ENCODE results near the gene NSL1.
"Not testable (repeated sequence)": the region's sequence is repeated elsewhere in the genome, so short reads cannot be mapped to it uniquely, and the experiment has no call there.

NSL1 gene

DNA sequence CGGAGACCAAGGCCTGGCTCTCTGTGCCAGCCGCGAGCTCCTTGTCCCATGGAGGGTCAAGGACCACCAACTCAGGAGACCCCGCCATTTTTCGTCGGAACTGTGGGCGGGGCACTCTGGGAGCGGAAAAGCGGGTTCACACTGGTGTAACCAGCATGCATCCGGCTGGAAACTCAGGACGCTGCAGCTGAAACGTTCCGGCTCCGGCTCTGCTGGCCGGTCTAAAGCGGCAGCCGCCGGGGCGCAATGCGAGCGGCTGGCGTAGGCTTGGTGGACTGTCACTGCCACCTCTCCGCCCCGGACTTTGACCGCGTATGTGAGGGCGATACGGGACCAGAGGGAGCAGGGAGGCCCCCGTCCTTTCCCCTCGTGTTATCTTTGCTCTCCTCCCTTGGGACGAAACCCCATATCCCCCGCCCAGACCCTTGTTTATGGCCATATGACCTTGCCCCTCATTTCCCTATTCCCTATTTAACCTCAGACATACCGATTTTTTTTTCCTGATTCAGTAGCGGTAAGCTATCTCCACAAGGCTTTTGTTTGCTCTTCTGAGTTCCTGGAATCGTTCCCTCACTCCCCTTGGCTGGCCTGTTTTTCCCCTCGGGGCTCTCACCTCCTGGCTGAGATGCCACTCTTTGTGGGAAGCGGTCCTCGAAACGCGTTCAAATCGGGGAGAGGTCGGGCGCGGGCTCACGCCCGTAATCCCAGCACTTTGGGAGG, at the start of gene NSL1, which contains the start of gene TATDN3:
Gene NSL1, minus strand, starts transcription at position 102 of the 720 bp plus-strand sequence. Its CDS starts 14 bp downstream, at position 88.
Gene TATDN3, plus strand, starts transcription at position 219 of the 720 bp plus-strand sequence. Its CDS starts 28 bp downstream, at position 247.
- DNase-seq (ENCODE audit: low read depth): peak; percentile 91

- DNase-seq (ENCODE audit: low read depth): no peak
Observed at GRCh38 chr1:212838145-212838544, 46.6 kb upstream of the NSL1 start.

- DNase-seq (ENCODE audit: low read depth): not testable (repeated sequence)
Observed at GRCh38 chr1:212833211-212834207, 41.9 kb upstream of the NSL1 start.

GRCh38 chr1:212828395-212828794, 36.8 kb upstream of the NSL1 start:
- DNase-seq (ENCODE audit: low read depth): no peak

GRCh38 chr1:212827831-212828278, 36.3 kb upstream of the NSL1 start:
- DNase-seq (ENCODE audit: low read depth): no peak

DNA sequence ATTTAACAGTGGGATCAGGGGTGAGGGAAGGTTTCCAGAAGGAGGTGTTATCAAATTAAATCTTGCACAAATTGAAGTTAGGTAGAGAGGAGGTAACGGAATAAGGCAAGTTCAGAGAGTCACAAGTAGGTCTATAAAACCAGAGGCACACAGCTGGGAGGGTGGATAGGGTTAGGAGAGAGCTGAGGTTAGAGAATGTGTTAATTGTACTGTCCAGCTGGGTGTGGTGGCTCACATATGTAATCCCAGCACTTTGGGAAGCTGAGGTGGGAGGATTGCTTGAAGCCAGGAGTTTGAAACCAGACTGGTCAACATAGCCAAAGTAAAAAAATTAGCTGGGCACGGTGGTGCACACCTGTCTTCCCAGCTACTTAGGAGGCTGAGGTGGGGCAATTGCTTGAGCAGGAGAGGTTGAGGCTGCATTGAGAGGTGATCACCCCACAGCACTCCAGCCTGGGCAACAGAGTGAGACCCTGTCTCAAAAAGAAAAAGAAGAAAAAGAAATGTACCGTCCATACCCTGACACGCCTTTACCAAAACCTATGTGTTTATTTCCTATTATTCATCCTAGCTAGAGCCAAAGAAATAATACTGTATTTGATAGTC, 35.7 kb upstream of the NSL1 start:
- DNase-seq (ENCODE audit: low read depth): no peak

DNA sequence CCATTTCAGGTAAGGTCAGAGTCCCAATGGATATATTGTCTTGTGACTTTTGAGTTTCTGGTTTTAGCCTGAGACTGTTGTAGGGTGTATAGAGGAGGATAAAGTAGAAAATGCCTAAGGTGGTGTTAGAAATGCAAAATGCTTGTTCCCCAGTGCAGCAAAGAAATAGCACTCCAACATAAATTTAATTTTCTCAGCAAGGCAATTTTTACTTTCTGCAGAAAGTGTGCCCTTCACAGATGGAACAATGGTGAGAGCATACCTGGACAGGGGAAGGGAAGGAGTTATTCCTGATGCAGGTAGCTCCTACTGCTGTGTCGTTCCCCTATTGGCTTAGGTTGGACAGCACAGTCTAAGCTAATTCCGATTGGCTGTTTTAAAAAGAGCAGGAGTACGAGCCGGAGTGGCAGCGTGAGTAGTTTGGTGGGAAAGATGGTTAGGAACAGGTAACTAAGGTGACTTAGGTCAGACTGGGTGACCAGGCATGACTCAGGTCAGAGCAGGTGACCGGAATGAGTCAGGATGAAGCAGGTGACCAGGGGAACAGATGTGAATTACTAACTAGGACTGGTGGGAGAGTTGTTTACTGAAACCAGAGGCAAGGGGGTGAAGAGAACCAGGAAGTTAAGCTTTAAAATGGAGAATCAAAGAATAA, 34.3 kb upstream of the NSL1 start:
- no peak for DNase-seq (ENCODE audit: low read depth)

DNA sequence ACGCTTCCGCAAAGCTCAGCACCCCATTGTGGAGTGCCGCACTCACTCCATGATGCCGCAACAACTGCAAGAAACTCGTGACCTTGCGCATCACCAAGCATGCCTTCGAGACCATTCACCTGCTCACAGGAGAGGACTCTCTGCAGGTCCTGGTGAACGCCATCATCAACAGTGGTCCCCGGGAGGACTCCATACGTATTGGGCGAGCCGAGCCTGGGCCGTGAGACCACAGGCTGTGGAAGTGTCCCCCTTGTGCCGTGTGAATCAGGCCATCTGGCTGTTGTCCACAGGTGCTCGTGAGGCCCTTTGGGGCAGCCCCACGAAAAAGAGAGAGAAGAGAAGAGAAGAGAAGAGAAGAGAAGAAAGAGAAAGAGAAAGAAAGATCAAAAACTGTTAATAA, 32.6 kb upstream of the NSL1 start:
- no peak for DNase-seq (ENCODE audit: low read depth)

- no peak for DNase-seq (ENCODE audit: low read depth)
Observed at GRCh38 chr1:212822956-212823355, 31.4 kb upstream of the NSL1 start.

DNA sequence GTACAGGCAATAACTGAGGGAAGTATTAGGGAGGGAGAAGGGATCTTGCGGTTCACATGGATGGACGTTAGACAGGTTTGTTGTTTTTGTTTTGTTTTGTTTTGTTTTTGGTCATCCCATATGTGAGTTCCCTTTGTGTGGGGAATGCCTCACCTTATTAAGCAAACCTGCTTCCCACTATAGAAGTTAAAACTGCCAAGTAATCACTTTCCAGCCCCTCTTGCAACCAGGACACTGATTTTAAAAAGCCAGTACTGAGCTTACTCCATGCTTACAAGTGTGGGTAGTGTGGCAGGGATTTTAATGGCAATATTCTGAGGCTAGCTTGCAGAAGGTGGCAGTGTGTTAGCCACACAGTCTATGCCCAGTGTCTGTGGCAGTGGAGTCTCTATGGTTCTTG, 29.4 kb upstream of the NSL1 start:
- DNase-seq (ENCODE audit: low read depth): no peak

DNA sequence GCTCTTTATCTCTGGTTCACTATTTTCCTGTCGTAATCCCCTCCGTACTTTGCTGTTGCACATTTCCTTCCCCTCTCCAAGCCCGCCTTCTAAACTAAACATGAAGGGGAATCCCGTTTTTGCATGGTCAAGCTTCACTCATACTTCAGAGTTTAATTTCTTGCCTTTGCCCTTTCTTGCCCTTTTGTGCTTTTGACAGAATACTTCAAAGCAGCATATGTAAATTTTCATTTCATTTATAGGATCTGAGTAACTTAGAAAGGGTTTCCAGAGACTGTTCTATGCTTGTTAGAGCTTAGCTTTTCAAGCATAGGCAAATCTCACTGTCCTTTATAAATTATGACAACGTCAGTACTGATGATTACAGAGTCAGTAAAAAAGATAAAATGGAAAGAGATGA, 28.1 kb upstream of the NSL1 start:
- no peak for DNase-seq (ENCODE audit: low read depth)

GRCh38 chr1:212816567-212817278, 25.1 kb upstream of the NSL1 start:
- no peak for DNase-seq (ENCODE audit: low read depth)

- DNase-seq (ENCODE audit: low read depth): peak; percentile 17
Observed at GRCh38 chr1:212814537-212815334, 23.2 kb upstream of the NSL1 start.

GRCh38 chr1:212805767-212806166, 14.2 kb upstream of the NSL1 start:
- no peak for DNase-seq (ENCODE audit: low read depth)

DNA sequence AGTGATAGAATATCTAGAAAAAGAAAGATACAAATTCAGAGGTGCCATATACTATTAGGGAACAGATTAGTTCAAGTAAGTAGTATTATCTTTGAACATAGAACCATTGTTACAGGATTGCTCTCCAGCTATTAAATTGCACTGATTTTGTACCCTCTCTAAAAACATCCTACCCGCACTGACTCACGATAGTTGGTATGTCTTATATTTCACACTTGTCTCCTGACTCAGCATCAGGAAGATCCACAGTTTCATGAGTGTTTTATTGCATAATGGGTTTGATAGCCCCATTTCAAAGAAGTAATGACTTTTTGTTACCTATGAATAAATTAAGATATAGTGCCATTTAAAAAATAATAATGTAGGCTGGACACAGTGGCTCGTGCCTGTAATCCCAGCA, 6.1 kb upstream of the NSL1 start:
- DNase-seq (ENCODE audit: low read depth): peak; percentile 61

DNA sequence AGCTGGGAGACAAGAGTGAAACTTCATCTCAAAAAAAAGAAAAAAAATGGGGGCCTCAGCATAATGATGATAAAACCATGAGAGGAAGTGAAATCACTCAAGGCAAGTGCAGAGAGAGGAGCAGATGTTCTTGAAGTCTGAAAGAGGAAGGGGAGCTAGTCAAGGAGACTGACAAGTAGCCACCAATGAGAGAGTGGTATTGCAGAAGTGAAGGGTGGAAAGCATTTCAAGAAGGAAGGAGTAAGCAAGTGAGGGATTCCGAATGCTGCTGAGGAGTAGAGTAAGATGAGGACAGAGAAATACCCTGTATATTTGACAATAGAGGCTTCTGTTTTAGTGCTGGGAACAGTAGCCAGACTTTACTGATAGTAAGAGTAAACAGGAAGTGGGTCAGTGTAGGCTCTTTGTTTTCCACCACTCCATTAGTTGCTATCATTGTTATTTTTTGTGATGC, 3.0 kb upstream of the NSL1 start:
- DNase-seq (ENCODE audit: low read depth): no peak

- no peak for DNase-seq (ENCODE audit: low read depth)
Observed at GRCh38 chr1:212792396-212792908, 875 bp upstream of the NSL1 start.

DNA sequence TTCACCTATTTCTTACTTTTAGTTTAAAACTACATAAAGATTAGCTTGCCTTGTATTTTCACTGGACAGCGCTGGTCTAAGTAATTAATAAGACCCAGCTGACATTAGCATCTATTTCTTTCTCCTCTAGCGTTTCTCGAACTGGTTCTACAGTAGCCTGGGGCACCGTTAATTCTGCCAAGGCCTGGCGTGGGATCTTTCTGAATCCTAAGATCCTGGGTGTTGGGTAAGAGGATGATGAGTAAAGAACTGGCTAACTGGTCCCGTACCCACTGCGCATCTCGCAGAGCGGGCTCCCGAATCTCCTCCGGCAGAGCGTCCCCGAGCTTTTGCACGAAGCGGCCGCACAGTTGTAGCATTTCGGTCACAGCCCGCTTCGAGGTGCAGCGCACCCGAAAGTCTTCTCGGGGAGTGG, 309 bp downstream of the NSL1 start:
- peak; percentile 88 for DNase-seq (ENCODE audit: low read depth)

- no peak for DNase-seq (ENCODE audit: low read depth)
Observed at GRCh38 chr1:212785871-212786270, 5.7 kb downstream of the NSL1 start.

GRCh38 chr1:212783976-212784375, 7.6 kb downstream of the NSL1 start:
- no peak for DNase-seq (ENCODE audit: low read depth)
